GM23248 (cell line): Measurements from ENCODE around the gene FAM174C. TPM values are rescaled to one million over a fixed set of nuclear protein-coding genes. Genes with fewer than 3 reads are reported as not detected.
A peak's percentile ranks its signal among the peaks of the same experiment; 100 is the strongest.

Experiments used
- DNase-seq: peaks from one replicate; pipeline ENCODE4 v3.0.0-alpha.2; 2015
- H2AFZ ChIP-seq: fragments of 200-600 bp; sonication (generic); 2 replicates; pipeline ENCODE4 v1.6.1; 2016; ENCODE audit warnings: antibody characterized with exemption
- H3F3A ChIP-seq: fragments of 200-600 bp; sonication (generic); 2 replicates; pipeline ENCODE4 v1.6.1; 2016; ENCODE audit warnings: mild to moderate bottlenecking, antibody characterized with exemption, mixed run types; ENCODE audit not compliant: insufficient read depth
- H3K27ac ChIP-seq: fragments of 200-600 bp; sonication (generic); 2 replicates; pipeline ENCODE4 v1.5.1; 2016; ENCODE audit warnings: mild to moderate bottlenecking
- H3K27me3 ChIP-seq: fragments of 200-600 bp; sonication (generic); replicated peaks from 2 replicates; pipeline ENCODE4 v1.6.1; 2016; ENCODE audit warnings: mild to moderate bottlenecking; ENCODE audit not compliant: insufficient read depth
- H3K36me3 ChIP-seq: fragments of 200-600 bp; sonication (generic); 2 replicates; pipeline ENCODE4 v1.6.1; 2016; ENCODE audit warnings: low read depth, mild to moderate bottlenecking
- H3K4me1 ChIP-seq: fragments of 200-600 bp; sonication (generic); 2 replicates; pipeline ENCODE4 v1.6.1; 2016; ENCODE audit warnings: mild to moderate bottlenecking; ENCODE audit not compliant: insufficient read depth
- H3K4me2 ChIP-seq: fragments of 200-600 bp; sonication (generic); one replicate; pipeline ENCODE4 v1.6.1; 2016; ENCODE audit warnings: mild to moderate bottlenecking; ENCODE audit not compliant: unreplicated experiment
- H3K4me3 ChIP-seq: fragments of 200-600 bp; sonication (generic); 2 replicates; pipeline ENCODE4 v1.5.1; 2016; ENCODE audit warnings: mild to moderate bottlenecking
- H3K79me2 ChIP-seq: fragments of 200-600 bp; sonication (generic); 2 replicates; pipeline ENCODE4 v1.6.1; 2016; ENCODE audit warnings: mild to moderate bottlenecking; ENCODE audit not compliant: insufficient read depth
- H3K9ac ChIP-seq: fragments of 200-600 bp; sonication (generic); 2 replicates; pipeline ENCODE4 v1.6.1; 2016; ENCODE audit warnings: mild to moderate bottlenecking
- H3K9me2 ChIP-seq: fragments of 200-600 bp; sonication (generic); 2 replicates; pipeline ENCODE4 v1.6.1; 2016; ENCODE audit warnings: mixed run types, mild to moderate bottlenecking, moderate library complexity; ENCODE audit not compliant: insufficient read depth
- H3K9me3 ChIP-seq: fragments of 200-600 bp; sonication (generic); one replicate; pipeline ENCODE4 v1.6.1; 2017; ENCODE audit warnings: low read depth
- H4K20me1 ChIP-seq: fragments of 200-600 bp; sonication (generic); 2 replicates; pipeline ENCODE4 v1.6.0; 2016; ENCODE audit not compliant: insufficient read depth
- EZH2 ChIP-seq: fragments of 200-600 bp; sonication (generic); IDR thresholded peaks from 2 replicates; pipeline ENCODE4 v1.6.1; 2018; ENCODE audit warnings: antibody characterized with exemption, mild to moderate bottlenecking; ENCODE audit not compliant: insufficient read depth, poor library complexity, severe bottlenecking
- EZH2phosphoT487 ChIP-seq: fragments of 200-600 bp; sonication (generic); IDR thresholded peaks from 2 replicates; pipeline ENCODE4 v1.6.1; 2018; ENCODE audit warnings: antibody characterized with exemption, moderate library complexity, mild to moderate bottlenecking, low read depth; ENCODE audit not compliant: insufficient read depth
- WGBS, 2 experiments: methylation state at CpG; one replicate each; pipeline ENCODE4 v1.1.6; 2015 to 2017; ENCODE audit warnings: low lambda C conversion rate in 2 of 2, low coverage in 1 of 2; ENCODE audit errors: missing lambda C conversion rate in 2 of 2; 5-methylcytosine and 5-hydroxymethylcytosine counted together
- in situ Hi-C: fragments of 300-500 bp; cut with MboI; formaldehyde crosslinking; loops from 2 replicates; pipeline ENCODE4 v1.15.0; 2020
- polyA plus RNA-seq: library from polyadenylated mRNA; unstranded; fragments of >200 nt; fragmentation: Nextera tagmentation; extraction: Ambion mirVana; gene quantifications from 2 replicates; pipeline ENCODE4 v1.2.1, GENCODE V29; 2016
- total RNA-seq: library from RNA; depleted of rRNA; stranded (reverse); fragments of >200 nt; shearing (Covaris generic); gene quantifications from 2 replicates; pipeline ENCODE4 v1.2.3, GENCODE V29; 2014

Gene FAM174C
- total and polyA plus RNA-seq, 2 experiments from 2014 or later: 81.6 to 84.5 TPM

DNA sequence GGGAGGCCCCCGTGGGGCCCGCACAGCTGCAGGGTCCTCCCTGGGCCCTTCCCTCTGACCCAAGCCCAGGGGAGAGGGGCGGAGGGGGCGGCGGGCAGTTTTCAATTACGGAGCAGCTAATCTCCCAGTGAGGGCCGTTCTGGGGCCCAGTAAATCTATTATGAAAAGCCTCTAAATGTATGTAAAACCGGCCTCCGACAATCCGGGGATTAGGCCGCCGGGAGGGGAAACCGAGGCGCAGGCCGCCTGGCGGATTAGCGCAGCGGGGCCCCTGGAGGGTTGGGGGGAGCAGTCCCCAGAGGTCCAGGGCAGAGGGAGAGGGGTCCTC is 35.5 kb downstream of the FAM174C start:
- DNase-seq: no peak
- Histone ChIP-seq H3K9me2 (no peaks in the 10 kb centered on the region), H3K4me1 (no peaks in the 10 kb centered on the region), H3K36me3 (no peaks in the 10 kb centered on the region), H3K79me2 (no peaks in the 10 kb centered on the region), H3F3A (no peaks in the 10 kb centered on the region), H3K4me3 (no peak overlapping the region), H4K20me1 (no peaks in the 10 kb centered on the region), H2AFZ (no peak overlapping the region), H3K27me3 (no peaks in the 10 kb centered on the region; the same call in 1 of the 2 replicates), H3K4me2 (no peak overlapping the region), H3K27ac (no peak overlapping the region), H3K9ac (no peak overlapping the region), H3K9me3 (no peaks in the 10 kb centered on the region)
- no peak for TF ChIP-seq EZH2phosphoT487
- no peak for TF ChIP-seq EZH2
- WGBS, 2 experiments: 53 to 76% methylated on average over 5 to 18 of the region's 18 CpGs
- in situ Hi-C loops: no loop called here

DNA sequence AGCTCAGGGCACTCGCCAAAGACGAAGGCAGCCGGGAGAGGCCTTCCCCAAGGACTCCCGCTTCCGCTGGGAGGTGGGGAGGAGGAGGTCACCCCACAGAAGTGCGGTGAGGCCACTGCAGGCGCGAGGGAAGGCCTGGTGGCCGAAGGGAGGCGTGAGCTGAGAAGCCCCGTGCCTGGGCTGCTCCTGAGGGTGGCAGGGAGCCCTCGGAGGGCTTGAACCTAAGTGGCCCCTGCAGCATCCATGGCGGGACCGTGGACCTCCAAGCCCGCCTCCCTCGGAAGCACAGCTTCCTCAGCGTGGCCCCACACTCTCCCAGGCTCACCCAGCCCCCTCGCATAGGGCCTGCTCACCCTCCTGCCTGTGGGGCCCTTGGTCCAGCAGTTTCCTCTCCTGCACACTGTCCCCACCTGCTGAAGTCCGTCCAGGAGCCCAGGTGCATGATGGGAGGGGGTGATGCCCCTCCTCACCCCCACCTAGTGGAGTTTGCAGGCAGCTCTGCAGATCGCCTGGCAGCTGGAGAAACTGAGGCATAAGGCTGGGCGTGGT is 36.3 kb downstream of the FAM174C start:
- H2AFZ ChIP-seq: no peak overlapping the region
- in situ Hi-C loops: no loop called here
- no peak for DNase-seq
- no peaks in the 10 kb centered on the region for H3K79me2 ChIP-seq
- H3K9me2 ChIP-seq: no peaks in the 10 kb centered on the region
- WGBS, 2 experiments: 60 to 62% methylated on average over 19 to 21 of the region's 21 CpGs
- no peak overlapping the region for H3K9ac ChIP-seq
- H4K20me1 ChIP-seq: no peaks in the 10 kb centered on the region
- no peak overlapping the region for H3K27ac ChIP-seq
- TF ChIP-seq EZH2 (no peak), EZH2phosphoT487 (no peak)
- H3K4me2 ChIP-seq: no peak overlapping the region
- H3K4me3 ChIP-seq: no peak overlapping the region
- H3F3A ChIP-seq: no peaks in the 10 kb centered on the region
- no peaks in the 10 kb centered on the region for H3K36me3 ChIP-seq
- no peaks in the 10 kb centered on the region for H3K4me1 ChIP-seq
- H3K9me3 ChIP-seq: no peaks in the 10 kb centered on the region
- peaks cover 7% of the 10 kb centered on the region; the same call in 1 of the 2 replicates for H3K27me3 ChIP-seq

DNA sequence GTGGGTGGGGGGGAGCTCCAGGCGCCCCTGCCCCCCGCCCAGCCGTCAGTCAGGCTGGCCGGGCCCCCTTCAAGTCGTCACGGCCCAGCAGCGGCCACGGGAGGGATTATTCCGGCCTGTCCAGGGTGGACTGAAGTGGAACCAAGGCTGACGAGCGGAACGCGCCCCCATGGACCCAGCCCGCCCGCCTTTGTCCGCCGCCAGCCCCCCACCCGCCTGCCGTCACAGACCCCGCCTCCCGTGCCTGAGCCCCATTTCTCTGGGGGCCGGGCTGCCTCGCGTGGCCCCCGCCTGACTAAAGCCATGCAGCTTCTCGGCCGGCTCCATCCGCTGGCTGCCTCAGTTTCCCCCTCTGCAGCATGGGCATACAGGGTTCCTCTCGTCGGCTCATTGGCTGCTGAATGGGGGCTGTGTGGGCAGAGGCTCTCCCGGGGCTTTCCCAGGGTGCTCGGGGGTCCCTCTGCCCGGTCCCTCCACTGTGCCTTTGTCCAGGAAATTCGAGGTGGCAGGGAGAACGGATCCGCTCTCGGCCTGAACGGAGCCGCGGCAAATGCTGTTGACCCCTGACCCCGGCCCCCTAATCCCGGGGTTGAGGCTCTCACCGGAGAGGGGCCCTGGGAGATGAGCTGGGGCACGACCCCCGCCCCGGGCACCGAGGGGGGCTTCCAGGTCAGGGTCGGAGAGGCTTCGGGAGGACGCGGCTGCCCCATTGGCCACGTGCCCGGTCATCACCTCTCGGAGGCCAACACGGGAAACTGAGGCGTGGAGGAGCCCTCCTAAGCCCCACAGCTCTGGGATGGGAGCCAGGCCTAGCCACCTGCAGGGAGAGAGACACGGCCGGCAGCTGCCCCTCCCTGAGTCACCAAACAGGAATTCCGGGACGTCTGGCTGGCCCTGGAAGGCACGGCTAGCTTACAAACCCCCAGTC is 37.7 kb downstream of the FAM174C start:
- Histone ChIP-seq H3K27ac (no peak overlapping the region), H3K4me1 (no peaks in the 10 kb centered on the region), H4K20me1 (no peaks in the 10 kb centered on the region), H3K9ac (no peak overlapping the region), H3K9me3 (no peaks in the 10 kb centered on the region), H3F3A (no peaks in the 10 kb centered on the region), H3K4me2 (no peak overlapping the region), H3K9me2 (no peaks in the 10 kb centered on the region), H3K79me2 (no peaks in the 10 kb centered on the region), H3K36me3 (no peaks in the 10 kb centered on the region), H3K4me3 (no peak overlapping the region), H2AFZ (no peak overlapping the region), H3K27me3 (peaks cover 16% of the 10 kb centered on the region; the same call in 1 of the 2 replicates)
- 63 to 68% methylated on average over 33 to 57 of the region's 61 CpGs for WGBS, 2 experiments
- TF ChIP-seq EZH2phosphoT487: no peak
- in situ Hi-C loops: no loop called here
- DNase-seq: peak; percentile 64

DNA sequence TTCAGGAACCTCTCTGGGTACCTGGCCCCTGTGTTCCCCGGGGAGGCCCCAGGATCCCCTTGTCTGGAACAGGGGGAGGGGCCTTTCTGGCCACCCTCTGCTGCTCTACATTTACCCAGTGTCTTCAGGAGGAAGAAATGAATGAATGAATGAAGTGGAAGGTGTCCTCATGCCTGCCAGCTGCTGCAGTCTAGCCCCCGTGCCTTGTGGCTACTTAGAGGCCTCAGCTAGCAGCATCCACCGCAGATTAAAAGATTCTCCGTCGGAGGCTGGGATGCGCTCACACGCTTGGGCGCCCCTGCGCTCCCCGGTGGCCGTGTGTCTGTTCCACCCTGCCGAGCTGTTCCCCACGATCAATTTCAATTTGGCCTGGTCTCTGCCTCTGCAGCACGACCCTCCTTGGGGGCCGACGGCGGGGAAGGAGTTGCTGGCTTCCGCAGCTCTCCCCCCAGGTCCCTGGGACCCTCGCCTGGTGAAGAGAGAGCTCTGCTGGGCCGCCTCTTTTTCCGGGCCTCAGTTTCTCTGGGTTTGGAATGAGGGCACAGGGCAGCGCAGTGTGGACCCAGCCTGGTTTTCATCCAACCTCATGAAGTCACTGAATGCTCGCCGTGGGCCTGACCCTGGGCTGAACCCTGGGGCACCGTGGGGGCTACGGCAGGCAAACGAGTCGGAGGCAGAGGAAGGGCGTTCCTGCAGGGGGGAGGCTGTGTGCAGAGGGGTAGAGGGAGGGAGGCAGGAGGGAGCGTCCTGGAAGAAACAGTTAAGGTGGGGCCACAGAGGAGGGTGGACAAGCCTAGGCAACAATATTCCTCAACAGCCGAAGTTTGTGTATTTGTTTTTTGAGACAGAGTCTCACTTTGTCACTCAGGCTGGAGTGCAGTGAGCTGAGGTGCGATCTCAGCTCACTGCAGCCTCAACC is 38.6 kb downstream of the FAM174C start:
- no peak for DNase-seq
- TF ChIP-seq EZH2 (no peak), EZH2phosphoT487 (no peak)
- H3K4me1 ChIP-seq: no peaks in the 10 kb centered on the region
- H3K4me2 ChIP-seq: no peak overlapping the region
- in situ Hi-C loops: no loop called here
- no peak overlapping the region for H3K9ac ChIP-seq
- no peak overlapping the region for H3K27ac ChIP-seq
- no peaks in the 10 kb centered on the region for H3K9me3 ChIP-seq
- no peaks in the 10 kb centered on the region for H3K9me2 ChIP-seq
- WGBS, 2 experiments: 60 to 64% methylated on average over 29 to 30 of the region's 32 CpGs
- no peak overlapping the region for H2AFZ ChIP-seq
- H3K36me3 ChIP-seq: no peaks in the 10 kb centered on the region
- H3K79me2 ChIP-seq: no peaks in the 10 kb centered on the region
- H3K27me3 ChIP-seq: peaks cover 16% of the 10 kb centered on the region; the same call in 1 of the 2 replicates
- H4K20me1 ChIP-seq: no peaks in the 10 kb centered on the region
- no peak overlapping the region for H3K4me3 ChIP-seq
- H3F3A ChIP-seq: no peaks in the 10 kb centered on the region
